Esophagus (tissue), 2 donors: ENCODE results near the gene ZMYM4. TPM values are rescaled to one million over a fixed set of nuclear protein-coding genes. Genes with fewer than 3 reads are reported as not detected.

Experiments
- H3K27ac ChIP-seq, 2 donors: one replicate each; pipeline ENCODE4 v1.5.1; 2013; ENCODE audit warnings: low read depth in 2 of 2, mild to moderate bottlenecking in 2 of 2, inconsistent platforms in 1 of 2, low read length in 1 of 2, moderate library complexity in 1 of 2
- H3K27me3 ChIP-seq, 2 donors: one replicate each; pipeline ENCODE4 v1.6.1; 2013; ENCODE audit warnings: low read length in 2 of 2, control low read depth in 1 of 2, mild to moderate bottlenecking in 1 of 2; ENCODE audit not compliant: insufficient read depth in 2 of 2, control insufficient read depth in 1 of 2
- H3K36me3 ChIP-seq, 2 donors: one replicate each; pipeline ENCODE4 v1.6.1; 2013; ENCODE audit warnings: low read length in 1 of 2; ENCODE audit not compliant: control insufficient read depth in 2 of 2, insufficient read depth in 2 of 2
- H3K4me1 ChIP-seq, 2 donors: one replicate each; pipeline ENCODE4 v1.6.1; 2013; ENCODE audit warnings: low read length in 1 of 2; ENCODE audit not compliant: control insufficient read depth in 2 of 2, insufficient read depth in 2 of 2
- H3K4me3 ChIP-seq, 2 donors: one replicate each; pipeline ENCODE4 v1.5.1; 2013; ENCODE audit warnings: low read length in 2 of 2, mild to moderate bottlenecking in 2 of 2, low read depth in 1 of 2, moderate library complexity in 1 of 2
- H3K9me3 ChIP-seq, 2 donors: one replicate each; pipeline ENCODE4 v1.6.1; 2013; ENCODE audit warnings: mild to moderate bottlenecking in 2 of 2, low read depth in 1 of 2, low read length in 1 of 2, moderate library complexity in 1 of 2; ENCODE audit not compliant: control insufficient read depth in 2 of 2, insufficient read depth in 1 of 2
- WGBS, 2 donors: extraction: QIAGEN DNeasy Blood & Tissue Kit; methylation state at CpG; one replicate each; pipeline ENCODE4 v1.1.7; 2013; 5-methylcytosine and 5-hydroxymethylcytosine counted together
- polyA plus RNA-seq, 2 donors: library from polyadenylated mRNA; stranded (reverse); fragments of 200-250 nt; gene quantifications; one replicate each; pipeline ENCODE4 v1.2.3, GENCODE V29; 2013
- donor health status: healthy with polysubstance abuse.
- donor health status: Bipolar disorder and iron deficiency.

The ZMYM4 gene
- polyA plus RNA-seq, 2 donors, result 6.1 to 9.0 TPM

- WGBS, 2 donors, result 89 to 91% methylated on average over 5 of the region's 5 CpGs
- H3K9me3 ChIP-seq, result no peaks in the 10 kb centered on the region
- H3K36me3 ChIP-seq, result no peaks in the 10 kb centered on the region
- no peak overlapping the region for H3K27ac ChIP-seq
- H3K4me3 ChIP-seq, result no peak overlapping the region
- H3K4me1 ChIP-seq, result no peaks in the 10 kb centered on the region
- H3K27me3 ChIP-seq, result no peaks in the 10 kb centered on the region
These were observed 21.3 kb upstream of the ZMYM4 start for GRCh38 chr1:35247256-35247655.

GRCh38 chr1:35253941-35254340 is 14.6 kb upstream of the ZMYM4 start:
- Histone ChIP-seq H3K36me3 (no peaks in the 10 kb centered on the region), H3K4me1 (no peaks in the 10 kb centered on the region), H3K4me3 (no peak overlapping the region), H3K9me3 (no peaks in the 10 kb centered on the region), H3K27me3 (no peaks in the 10 kb centered on the region), H3K27ac (no peak overlapping the region)
- WGBS, 2 donors, result 84 to 87% methylated on average over 2 of the region's 2 CpGs

- Histone ChIP-seq H3K4me1 (no peaks in the 10 kb centered on the region), H3K27ac (no peak overlapping the region), H3K4me3 (no peak overlapping the region), H3K36me3 (no peaks in the 10 kb centered on the region), H3K27me3 (no peaks in the 10 kb centered on the region), H3K9me3 (no peaks in the 10 kb centered on the region)
- 87 to 90% methylated on average over 4 of the region's 4 CpGs for WGBS, 2 donors
These were observed 13.2 kb upstream of the ZMYM4 start for GRCh38 chr1:35255276-35255675.

GRCh38 chr1:35259561-35259960 is 8.9 kb upstream of the ZMYM4 start:
- Histone ChIP-seq H3K4me3 (no peak overlapping the region), H3K4me1 (no peaks in the 10 kb centered on the region), H3K9me3 (no peaks in the 10 kb centered on the region), H3K36me3 (no peaks in the 10 kb centered on the region), H3K27me3 (no peaks in the 10 kb centered on the region), H3K27ac (no peak overlapping the region)
- WGBS, 2 donors, result 82 to 93% methylated on average over 1 of the region's 1 CpG

GRCh38 chr1:35261412-35262120 is 6.9 kb upstream of the ZMYM4 start:
- Histone ChIP-seq H3K4me3 (no peak overlapping the region), H3K27me3 (no peaks in the 10 kb centered on the region), H3K4me1 (no peaks in the 10 kb centered on the region), H3K27ac (peak overlapping the region in 1 of 2 donors; percentile 24), H3K36me3 (no peaks in the 10 kb centered on the region), H3K9me3 (no peaks in the 10 kb centered on the region)
- WGBS, 2 donors, result 69 to 84% methylated on average over 4 of the region's 4 CpGs

GRCh38 chr1:35264035-35264434 is 4.5 kb upstream of the ZMYM4 start:
- H3K4me3 ChIP-seq, result no peak overlapping the region
- H3K9me3 ChIP-seq, result no peaks in the 10 kb centered on the region
- no peak overlapping the region for H3K27ac ChIP-seq
- no peaks in the 10 kb centered on the region for H3K36me3 ChIP-seq
- 82 to 88% methylated on average over 5 of the region's 5 CpGs for WGBS, 2 donors
- no peaks in the 10 kb centered on the region for H3K27me3 ChIP-seq
- H3K4me1 ChIP-seq, result no peaks in the 10 kb centered on the region

GRCh38 chr1:35264871-35265270 is 3.6 kb upstream of the ZMYM4 start:
- peak overlapping the region in 1 of 2 donors; percentile 53 for H3K27ac ChIP-seq
- no peaks in the 10 kb centered on the region for H3K27me3 ChIP-seq
- H3K4me1 ChIP-seq, result no peaks in the 10 kb centered on the region
- WGBS, 2 donors, result 19 to 24% methylated on average over 6 of the region's 6 CpGs
- no peak overlapping the region for H3K4me3 ChIP-seq
- no peaks in the 10 kb centered on the region for H3K9me3 ChIP-seq
- H3K36me3 ChIP-seq, result no peaks in the 10 kb centered on the region

GRCh38 chr1:35266306-35266705 is 2.2 kb upstream of the ZMYM4 start:
- Histone ChIP-seq H3K4me1 (no peaks in the 10 kb centered on the region), H3K4me3 (no peak overlapping the region), H3K27me3 (no peaks in the 10 kb centered on the region), H3K27ac (no peak overlapping the region), H3K9me3 (no peaks in the 10 kb centered on the region), H3K36me3 (no peaks in the 10 kb centered on the region)
- 98% methylated on average over 4 of the region's 4 CpGs for WGBS, 2 donors

GRCh38 chr1:35269201-35269988 is 886 bp downstream of the ZMYM4 start:
- H3K4me3 ChIP-seq, result peak overlapping the region; percentile 72 to 84
- no peaks in the 10 kb centered on the region for H3K9me3 ChIP-seq
- no peaks in the 10 kb centered on the region for H3K27me3 ChIP-seq
- 3% methylated on average over 24 of the region's 24 CpGs for WGBS, 2 donors
- no peaks in the 10 kb centered on the region for H3K36me3 ChIP-seq
- peak overlapping the region; percentile 71 to 89 for H3K27ac ChIP-seq
- H3K4me1 ChIP-seq, result no peaks in the 10 kb centered on the region

GRCh38 chr1:35269989-35270289 is 1.4 kb downstream of the ZMYM4 start:
- 58 to 65% methylated on average over 2 of the region's 2 CpGs for WGBS, 2 donors
- Histone ChIP-seq H3K9me3 (no peaks in the 10 kb centered on the region), H3K4me1 (no peaks in the 10 kb centered on the region), H3K4me3 (peak overlapping the region in 1 of 2 donors; percentile 72), H3K27me3 (no peaks in the 10 kb centered on the region), H3K36me3 (no peaks in the 10 kb centered on the region), H3K27ac (no peak overlapping the region)
